Inflammatory macrophage treated with lipopolysaccharide for 4 hours (primary cell): ENCODE results near the gene CELF3.
A peak's percentile ranks its signal among the peaks of the same experiment; 100 is the strongest.

ENCODE experiments used
- DNase-seq: peaks from one replicate; pipeline ENCODE4 v3.0.0-alpha.2; 2020

The CELF3 gene

GRCh38 chr1:151720554-151720953 is 4.0 kb upstream of the CELF3 start:
- peak; percentile 57 for DNase-seq

GRCh38 chr1:151720125-151720524 is 3.5 kb upstream of the CELF3 start:
- no peak for DNase-seq

- no peak for DNase-seq
These were observed 2.1 kb upstream of the CELF3 start for GRCh38 chr1:151718666-151719065.

GRCh38 chr1:151718011-151718431 is 1.4 kb upstream of the CELF3 start:
- DNase-seq = no peak

GRCh38 chr1:151716405-151716762 is 219 bp downstream of the CELF3 start:
- DNase-seq = no peak

- DNase-seq = no peak
These were observed 738 bp downstream of the CELF3 start for GRCh38 chr1:151715726-151716404.

- DNase-seq = no peak
These were observed 1.5 kb downstream of the CELF3 start for GRCh38 chr1:151714820-151715725.

- DNase-seq = no peak
These were observed 2.7 kb downstream of the CELF3 start for GRCh38 chr1:151713874-151714273.

- no peak for DNase-seq
These were observed 3.6 kb downstream of the CELF3 start for GRCh38 chr1:151713044-151713443.

GRCh38 chr1:151711951-151712350 is 4.7 kb downstream of the CELF3 start:
- DNase-seq = no peak

- DNase-seq = no peak
These were observed 5.4 kb downstream of the CELF3 start for GRCh38 chr1:151711044-151711800.

- DNase-seq = peak; percentile 42
These were observed 6.3 kb downstream of the CELF3 start for GRCh38 chr1:151710187-151710840.

- no peak for DNase-seq
These were observed 7.7 kb downstream of the CELF3 start for GRCh38 chr1:151708891-151709290.

GRCh38 chr1:151707541-151708065 is 9.0 kb downstream of the CELF3 start:
- no peak for DNase-seq

- DNase-seq = no peak
These were observed 9.9 kb downstream of the CELF3 start for GRCh38 chr1:151706464-151707415.

- no peak for DNase-seq
These were observed 10.7 kb downstream of the CELF3 start for GRCh38 chr1:151705753-151706463.

GRCh38 chr1:151705146-151705545 is 11.5 kb downstream of the CELF3 start:
- no peak for DNase-seq

GRCh38 chr1:151704246-151704645 is 12.4 kb downstream of the CELF3 start:
- no peak for DNase-seq

GRCh38 chr1:151703813-151704212 is 12.8 kb downstream of the CELF3 start:
- no peak for DNase-seq

GRCh38 chr1:151702936-151703335 is 13.7 kb downstream of the CELF3 start:
- DNase-seq = no peak

GRCh38 chr1:151701515-151701914 is 15.1 kb downstream of the CELF3 start:
- no peak for DNase-seq
